Adrenal gland (tissue), 5 donors: ENCODE data around the gene SORL1.

ENCODE experiments used
- POLR2A ChIP-seq, 2 donors: fragments of 450-650 bp; IDR thresholded peaks; one replicate each; pipeline ENCODE4 v1.6.1; 2017; ENCODE audit warnings: antibody characterized with exemption in 2 of 2, mild to moderate bottlenecking in 2 of 2, moderate library complexity in 1 of 2
- TF ChIP-seq, protein P1 (sequence below), 6 experiments: fragments of 450-650 bp in 4 of 6; fragments of 200-600 bp in 2 of 6; sonication (generic) in 1 of 6; IDR thresholded peaks; 1 replicate in 5 of 6; 2 replicates in 1 of 6; pipeline versions ENCODE4 v1.5.1 to v1.8.0; 2016 to 2021; ENCODE audit warnings: antibody characterized with exemption in 6 of 6, mild to moderate bottlenecking in 2 of 6, moderate library complexity in 1 of 6
- donor health status: DM: no; HTN: no; CAD: no.

DNA sequence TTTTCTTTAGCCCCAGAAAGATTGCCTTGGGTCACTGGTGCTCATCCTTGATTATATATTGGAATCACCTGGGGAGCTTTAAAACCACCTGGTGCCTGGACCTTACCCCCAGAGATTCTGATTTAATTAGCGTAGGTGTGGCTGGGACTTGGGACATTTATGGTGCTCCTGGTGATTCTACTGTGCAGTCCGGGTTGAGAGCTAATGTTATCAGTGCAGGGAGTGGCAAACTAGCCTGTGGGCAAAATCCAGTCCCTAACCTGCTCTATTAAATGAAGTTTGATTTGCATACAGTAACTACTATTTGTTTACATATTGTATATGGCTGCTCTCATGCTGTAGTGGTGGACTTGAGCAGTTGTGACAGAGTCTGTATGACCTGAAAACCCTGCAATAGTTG is 134.6 kb downstream of the SORL1 start:
- TF ChIP-seq POLR2A (IDR thresholded peaks at IDR 0.05), result no peak
- TF ChIP-seq, protein P1, sequence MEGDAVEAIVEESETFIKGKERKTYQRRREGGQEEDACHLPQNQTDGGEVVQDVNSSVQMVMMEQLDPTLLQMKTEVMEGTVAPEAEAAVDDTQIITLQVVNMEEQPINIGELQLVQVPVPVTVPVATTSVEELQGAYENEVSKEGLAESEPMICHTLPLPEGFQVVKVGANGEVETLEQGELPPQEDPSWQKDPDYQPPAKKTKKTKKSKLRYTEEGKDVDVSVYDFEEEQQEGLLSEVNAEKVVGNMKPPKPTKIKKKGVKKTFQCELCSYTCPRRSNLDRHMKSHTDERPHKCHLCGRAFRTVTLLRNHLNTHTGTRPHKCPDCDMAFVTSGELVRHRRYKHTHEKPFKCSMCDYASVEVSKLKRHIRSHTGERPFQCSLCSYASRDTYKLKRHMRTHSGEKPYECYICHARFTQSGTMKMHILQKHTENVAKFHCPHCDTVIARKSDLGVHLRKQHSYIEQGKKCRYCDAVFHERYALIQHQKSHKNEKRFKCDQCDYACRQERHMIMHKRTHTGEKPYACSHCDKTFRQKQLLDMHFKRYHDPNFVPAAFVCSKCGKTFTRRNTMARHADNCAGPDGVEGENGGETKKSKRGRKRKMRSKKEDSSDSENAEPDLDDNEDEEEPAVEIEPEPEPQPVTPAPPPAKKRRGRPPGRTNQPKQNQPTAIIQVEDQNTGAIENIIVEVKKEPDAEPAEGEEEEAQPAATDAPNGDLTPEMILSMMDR (IDR thresholded peaks at IDR 0.05), result no peak
